Uterus (tissue), 2 donors: ENCODE results near the gene TAS2R1.

Experiments used
- CTCF ChIP-seq, 4 experiments: fragments of 200-600 bp in 2 of 4; fragments of 450-650 bp in 2 of 4; sonication (generic) in 2 of 4; IDR thresholded peaks; one replicate each; pipeline ENCODE4 v1.5.1; 2016 to 2019; ENCODE audit warnings: antibody characterized with exemption in 4 of 4, mild to moderate bottlenecking in 2 of 4, moderate library complexity in 1 of 4
- POLR2A ChIP-seq, 2 donors: fragments of 450-650 bp; IDR thresholded peaks; one replicate each; pipeline ENCODE4 v1.6.1; 2016; ENCODE audit warnings: antibody characterized with exemption in 2 of 2, mild to moderate bottlenecking in 1 of 2, moderate library complexity in 1 of 2

- TF ChIP-seq POLR2A (IDR thresholded peaks at IDR 0.05) = no peak
- TF ChIP-seq CTCF (IDR thresholded peaks at IDR 0.05) = no peak
Measured at GRCh38 chr5:9601055-9601739, 29.0 kb downstream of the TAS2R1 start.
